22Rv1 (cell line): ENCODE data around the gene SLC6A2.

Experiments
- CTCF ChIP-seq: fragments of 450-650 bp; IDR thresholded peaks from 2 replicates; pipeline ENCODE4 v1.5.1; 2017; ENCODE audit warnings: mild to moderate bottlenecking
- ZFX ChIP-seq: fragments of 450-650 bp; IDR thresholded peaks from 2 replicates; pipeline ENCODE4 v1.6.1; 2017; ENCODE audit warnings: antibody characterized with exemption, borderline replicate concordance

- TF ChIP-seq ZFX (no peak), CTCF (no peak)
These were observed 35.1 kb downstream of the SLC6A2 start for GRCh38 chr16:55690841-55691240.
